ENCODE results near the gene ADAMTS8. TPM values are rescaled to one million over a fixed set of nuclear protein-coding genes. Genes with fewer than 3 reads are reported as not detected.

ADAMTS8 gene
- total and polyA plus RNA-seq, 9 of the 15 experiments (the other 6 are each of a cell fraction or from before 2014, with no cell fraction given), result not detected

DNA sequence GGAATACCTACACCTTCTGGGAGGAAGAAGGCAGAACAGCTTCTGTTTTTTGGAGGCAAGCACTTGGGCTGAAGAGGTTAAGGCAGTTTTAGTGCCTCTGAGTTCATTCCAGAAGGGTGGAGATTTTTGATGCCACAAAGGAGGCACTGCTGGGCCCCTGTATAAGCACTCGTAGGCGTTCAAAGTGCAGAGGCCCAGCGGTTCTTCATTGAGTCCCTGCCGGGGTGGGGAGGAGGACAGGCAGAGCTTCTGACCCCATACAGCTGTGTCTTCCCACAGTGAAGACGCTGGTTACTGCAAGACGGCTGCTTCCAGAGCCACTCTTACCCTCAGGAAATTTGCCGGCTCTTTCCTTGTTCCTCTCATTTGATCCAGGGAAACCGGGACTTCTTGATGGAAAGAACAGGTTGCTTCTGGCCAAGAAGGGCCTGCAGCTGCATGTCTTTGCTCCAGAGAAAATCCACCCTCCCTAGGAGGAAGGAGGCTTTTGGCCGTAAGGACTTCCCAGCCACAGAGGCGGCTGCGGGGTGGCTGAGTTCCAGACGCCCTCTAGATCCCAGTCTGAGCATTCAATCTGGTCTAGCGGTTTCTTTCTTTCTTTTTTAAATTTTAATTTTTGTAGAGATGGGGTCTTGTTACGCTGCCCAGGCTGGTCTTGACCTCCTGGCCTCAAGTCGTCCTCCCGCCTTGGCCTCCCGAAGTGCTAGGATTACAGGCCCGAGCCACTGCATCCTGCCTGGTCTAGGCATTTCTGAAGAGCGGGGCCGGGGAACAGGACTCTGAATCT, 29.4 kb upstream of the ADAMTS8 start (continued):
- TF ChIP-seq ZNF436 (CRISPR knock-in tag; IDR thresholded peaks at IDR 0.05) (no peak), RBM25 (IDR thresholded peaks at IDR 0.05; ENCODE audit: low read depth, low read length, severe bottlenecking) (no peak), SUPT5H (IDR thresholded peaks at IDR 0.05) (no peak), NFRKB (IDR thresholded peaks at IDR 0.05; ENCODE audit: low read depth) (no peak), FOS (IDR thresholded peaks at IDR 0.05; ENCODE audit: extremely low read depth, insufficient read length) (no peak)

- Histone ChIP-seq H3K9me3 (replicated peaks; ENCODE audit: control insufficient read depth, insufficient read depth, low read depth, low read length) (no peaks in the 10 kb centered on the region), H3K27me3 (ENCODE audit: control insufficient read depth in 2 of 2, insufficient read depth in 2 of 2, low read length in 2 of 2) (peaks cover 13 to 59% of the 10 kb centered on the region in 2 experiments; a peak in 4 of 5 replicates), H3K79me2 (ENCODE audit: control insufficient read depth, insufficient read depth, low read length) (no peaks in the 10 kb centered on the region), H3K4me3 (no peak overlapping the region), H3K27ac (ENCODE audit: extremely low read depth, low read depth, low read length) (no peak overlapping the region), H3K9ac (ENCODE audit: insufficient read depth in 1 of 2, low read depth in 2 of 2, low read length in 2 of 2) (no peak overlapping the region), H4K20me1 (replicated peaks; ENCODE audit: control insufficient read depth, insufficient read depth, low read length) (no peaks in the 10 kb centered on the region), H3K4me2 (ENCODE audit: insufficient read depth, low read length) (no peak overlapping the region), H3K4me1 (replicated peaks in 1 of 2; ENCODE audit: control insufficient read depth in 2 of 2, insufficient read depth in 2 of 2, low read length in 2 of 2) (no peaks in the 10 kb centered on the region), H2AFZ (ENCODE audit: low read depth, low read length) (no peak overlapping the region), H3K36me3 (ENCODE audit: control insufficient read depth, insufficient read depth, low read length) (no peaks in the 10 kb centered on the region), H3K9me1 (ENCODE audit: control insufficient read depth, insufficient read depth, low read length) (no peaks in the 10 kb centered on the region)
- intact Hi-C loops (cut with micrococcal nuclease) (no loop called here), in situ Hi-C loops (cut with MboI) (no loop called here)
- CTCF ChIA-PET (ENCODE audit: low intra/inter-chr PET ratio), result no interaction called here
- POLR2A ChIA-PET, result no interaction called here
- no TSS peak for BruUV-seq (replicated peaks)
- no peak for DNase-seq (ENCODE audit: extremely low read depth in 1 of 4, low spot score in 3 of 4)
- no peak for FAIRE-seq
- no peak for ATAC-seq
- 2% methylated on average over 3 of the region's 3 CpGs for WGBS (ENCODE audit: insufficient coverage, low coverage, missing lambda C conversion rate)
- TF ChIP-seq STAT5B (CRISPR knock-in tag; IDR thresholded peaks at IDR 0.05) (no peak), ZBED1 (IDR thresholded peaks at IDR 0.05) (no peak), HNRNPLL (IDR thresholded peaks at IDR 0.05; ENCODE audit: low read depth, low read length, poor library complexity, severe bottlenecking) (no peak), NR3C1 (CRISPR knock-in tag; IDR thresholded peaks at IDR 0.05) (no peak), CAMTA2 (CRISPR knock-in tag; conservative IDR thresholded peaks at IDR 0.05) (no peak), ZNF263 (CRISPR knock-in tag; IDR thresholded peaks at IDR 0.05; ENCODE audit: borderline replicate concordance) (no peak), ZNF316 (IDR thresholded peaks at IDR 0.05) (no peak), ZBTB34 (CRISPR knock-in tag; IDR thresholded peaks at IDR 0.05) (no peak), ELK3 (CRISPR knock-in tag; IDR thresholded peaks at IDR 0.05) (no peak)
- TF ChIP-seq, protein P1, sequence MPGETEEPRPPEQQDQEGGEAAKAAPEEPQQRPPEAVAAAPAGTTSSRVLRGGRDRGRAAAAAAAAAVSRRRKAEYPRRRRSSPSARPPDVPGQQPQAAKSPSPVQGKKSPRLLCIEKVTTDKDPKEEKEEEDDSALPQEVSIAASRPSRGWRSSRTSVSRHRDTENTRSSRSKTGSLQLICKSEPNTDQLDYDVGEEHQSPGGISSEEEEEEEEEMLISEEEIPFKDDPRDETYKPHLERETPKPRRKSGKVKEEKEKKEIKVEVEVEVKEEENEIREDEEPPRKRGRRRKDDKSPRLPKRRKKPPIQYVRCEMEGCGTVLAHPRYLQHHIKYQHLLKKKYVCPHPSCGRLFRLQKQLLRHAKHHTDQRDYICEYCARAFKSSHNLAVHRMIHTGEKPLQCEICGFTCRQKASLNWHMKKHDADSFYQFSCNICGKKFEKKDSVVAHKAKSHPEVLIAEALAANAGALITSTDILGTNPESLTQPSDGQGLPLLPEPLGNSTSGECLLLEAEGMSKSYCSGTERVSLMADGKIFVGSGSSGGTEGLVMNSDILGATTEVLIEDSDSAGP (CRISPR knock-in tag; IDR thresholded peaks at IDR 0.05), result no peak
- TF ChIP-seq, protein P2, sequence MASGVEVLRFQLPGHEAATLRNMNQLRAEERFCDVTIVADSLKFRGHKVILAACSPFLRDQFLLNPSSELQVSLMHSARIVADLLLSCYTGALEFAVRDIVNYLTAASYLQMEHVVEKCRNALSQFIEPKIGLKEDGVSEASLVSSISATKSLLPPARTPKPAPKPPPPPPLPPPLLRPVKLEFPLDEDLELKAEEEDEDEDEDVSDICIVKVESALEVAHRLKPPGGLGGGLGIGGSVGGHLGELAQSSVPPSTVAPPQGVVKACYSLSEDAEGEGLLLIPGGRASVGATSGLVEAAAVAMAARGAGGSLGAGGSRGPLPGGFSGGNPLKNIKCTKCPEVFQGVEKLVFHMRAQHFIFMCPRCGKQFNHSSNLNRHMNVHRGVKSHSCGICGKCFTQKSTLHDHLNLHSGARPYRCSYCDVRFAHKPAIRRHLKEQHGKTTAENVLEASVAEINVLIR (CRISPR knock-in tag; IDR thresholded peaks at IDR 0.05), result no peak
- TF ChIP-seq, protein P3, sequence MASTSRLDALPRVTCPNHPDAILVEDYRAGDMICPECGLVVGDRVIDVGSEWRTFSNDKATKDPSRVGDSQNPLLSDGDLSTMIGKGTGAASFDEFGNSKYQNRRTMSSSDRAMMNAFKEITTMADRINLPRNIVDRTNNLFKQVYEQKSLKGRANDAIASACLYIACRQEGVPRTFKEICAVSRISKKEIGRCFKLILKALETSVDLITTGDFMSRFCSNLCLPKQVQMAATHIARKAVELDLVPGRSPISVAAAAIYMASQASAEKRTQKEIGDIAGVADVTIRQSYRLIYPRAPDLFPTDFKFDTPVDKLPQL (IDR thresholded peaks at IDR 0.05; ENCODE audit: extremely low read depth, insufficient read length), result no peak
Observed at GRCh38 chr11:130456286-130456685, 27.9 kb upstream of the ADAMTS8 start.
